Stromal cell of bone marrow (primary cell): ENCODE data around the gene C5.
A peak's percentile ranks its signal among the peaks of the same experiment; 100 is the strongest.
"Not testable (repeated sequence)": the region's sequence is repeated elsewhere in the genome, so short reads cannot be mapped to it uniquely, and the experiment has no call there.

Source experiments
- DNase-seq: peaks from one replicate; pipeline ENCODE4 v3.0.0-alpha.2; 2012; ENCODE audit warnings: low read depth

C5 gene

DNA sequence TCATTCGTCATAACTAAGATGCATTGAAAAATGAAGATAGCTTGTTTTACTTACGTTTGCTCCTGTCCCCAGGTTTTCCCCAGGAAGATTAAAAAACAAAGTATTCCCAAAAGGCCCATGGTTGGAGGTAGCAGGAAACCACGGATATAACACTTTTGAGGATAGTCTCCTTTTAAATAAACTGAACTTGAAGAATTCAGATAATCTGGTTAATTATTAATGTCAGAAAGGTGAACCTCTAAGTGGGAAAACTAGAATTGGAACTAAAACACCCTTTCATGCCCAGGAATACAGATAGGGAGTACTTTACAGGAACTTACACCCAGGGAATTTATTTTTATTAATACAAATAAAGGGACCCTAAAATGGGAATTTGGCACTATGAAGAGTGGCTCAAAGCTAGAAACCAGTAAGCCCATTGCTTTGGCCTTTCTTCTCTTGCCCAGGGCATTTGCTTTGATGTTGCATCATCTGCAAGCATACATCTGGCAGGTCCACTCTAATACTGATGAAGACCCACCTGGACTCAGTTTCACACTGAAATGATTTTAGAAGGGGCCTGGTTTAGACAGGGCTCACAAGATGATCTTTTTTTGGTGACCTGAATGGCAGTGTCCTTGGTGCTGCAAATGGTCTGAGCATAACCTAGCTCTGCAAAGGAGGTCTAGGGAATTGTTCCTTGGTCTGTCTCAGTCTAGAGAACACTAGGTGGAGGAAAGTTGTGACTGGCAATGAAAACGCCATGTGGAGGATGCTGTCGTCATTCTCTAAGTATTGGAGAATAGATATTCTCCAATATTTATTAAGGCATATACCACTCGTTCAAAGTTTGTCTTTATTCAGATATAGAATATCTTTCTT, at the start of gene C5:
Gene C5 (minus strand): TSS at position 148 of the 861 bp plus-strand sequence. CDS start 29 bp downstream, at position 119.
- no peak for DNase-seq

GRCh38 chr9:121098567-121099198, 48.6 kb upstream of the C5 start:
- no peak for DNase-seq

- no peak for DNase-seq
Observed at GRCh38 chr9:121095057-121095456, 45.0 kb upstream of the C5 start.

DNA sequence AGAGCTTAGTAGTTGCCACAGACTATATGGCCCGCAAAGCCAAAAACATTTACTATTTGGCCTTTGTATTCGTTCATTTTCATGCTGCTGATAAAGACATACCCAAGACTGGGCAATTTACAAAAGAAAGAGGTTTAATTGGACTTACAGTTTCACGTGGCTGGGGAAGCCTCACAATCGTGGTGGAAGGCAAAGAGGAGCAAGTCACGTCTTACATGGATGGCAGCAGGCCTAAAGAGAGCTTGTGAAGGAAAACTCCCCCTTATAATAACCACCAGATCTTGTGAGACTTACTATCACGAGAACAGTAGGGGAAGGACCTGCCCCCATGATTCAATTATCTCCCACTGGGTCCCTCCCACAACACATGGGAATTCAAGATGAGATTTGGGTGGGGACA, 40.7 kb upstream of the C5 start:
- DNase-seq: not testable (repeated sequence)

- DNase-seq: no peak
Observed at GRCh38 chr9:121088576-121088975, 38.5 kb upstream of the C5 start.

DNA sequence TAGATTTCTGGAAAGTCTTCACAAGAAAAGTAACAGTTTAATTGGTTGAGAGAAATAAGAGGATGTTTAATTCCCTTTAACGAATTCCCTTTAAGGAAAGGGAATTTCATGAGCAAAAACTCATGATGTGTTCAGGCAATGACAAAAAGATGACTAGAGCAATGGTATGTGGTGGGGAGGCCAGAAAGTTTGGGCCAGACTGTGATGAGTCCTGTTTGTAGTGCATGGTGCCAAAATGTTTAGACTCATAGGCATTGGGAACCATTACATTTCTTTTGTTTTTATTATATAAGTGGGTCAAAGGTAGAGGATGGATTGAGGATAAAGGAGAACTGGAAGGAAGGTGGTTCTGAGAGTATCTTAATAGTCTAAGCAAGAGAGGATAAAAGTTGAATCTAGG, 35.6 kb upstream of the C5 start:
- DNase-seq: peak; percentile 45

GRCh38 chr9:121082075-121082474, 32.0 kb upstream of the C5 start:
- no peak for DNase-seq

DNA sequence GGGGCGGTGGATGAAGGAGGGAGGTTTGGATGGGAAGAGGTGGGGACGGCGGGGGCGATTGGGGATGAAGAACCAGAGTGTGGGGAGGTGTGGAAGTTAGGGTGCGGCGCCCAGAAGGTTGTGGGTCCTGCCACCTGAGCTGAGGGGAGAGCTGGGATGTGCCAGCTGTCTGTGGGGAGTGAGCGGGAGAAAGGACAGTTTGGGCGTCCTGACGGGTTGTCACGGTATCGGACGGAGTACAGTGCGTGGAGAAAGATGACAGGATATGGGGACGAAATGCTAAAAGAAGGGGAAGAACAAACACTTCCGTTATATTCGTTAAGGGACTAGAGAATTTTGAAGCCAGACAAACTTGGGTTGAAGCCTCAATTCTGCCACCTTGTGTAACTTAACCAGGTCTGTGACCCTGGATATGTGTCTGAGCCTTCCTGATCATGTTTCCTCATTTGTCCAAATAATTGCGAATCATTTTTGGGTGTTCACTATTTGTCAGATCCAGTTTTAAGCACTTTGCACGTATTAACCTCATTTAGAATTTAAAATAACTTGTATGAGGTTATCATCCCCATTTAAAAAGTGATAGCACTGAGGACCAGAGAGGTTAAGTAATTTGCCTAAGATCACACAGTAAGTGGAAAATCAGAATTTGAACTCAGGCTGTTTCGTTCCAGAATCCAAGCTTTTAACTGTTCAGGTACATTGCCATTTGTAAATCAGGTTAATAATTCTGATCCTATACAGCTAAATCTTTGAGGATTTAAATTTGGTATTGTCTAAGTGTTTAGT, 25.4 kb upstream of the C5 start:
- DNase-seq: no peak

GRCh38 chr9:121074370-121075250, 24.5 kb upstream of the C5 start, which contains the start of gene CNTRL:
Gene CNTRL, plus strand, starts transcription at chr9:121074955. Its CDS starts 13,372 bp downstream, at chr9:121088327.
- peak; percentile 79 for DNase-seq

DNA sequence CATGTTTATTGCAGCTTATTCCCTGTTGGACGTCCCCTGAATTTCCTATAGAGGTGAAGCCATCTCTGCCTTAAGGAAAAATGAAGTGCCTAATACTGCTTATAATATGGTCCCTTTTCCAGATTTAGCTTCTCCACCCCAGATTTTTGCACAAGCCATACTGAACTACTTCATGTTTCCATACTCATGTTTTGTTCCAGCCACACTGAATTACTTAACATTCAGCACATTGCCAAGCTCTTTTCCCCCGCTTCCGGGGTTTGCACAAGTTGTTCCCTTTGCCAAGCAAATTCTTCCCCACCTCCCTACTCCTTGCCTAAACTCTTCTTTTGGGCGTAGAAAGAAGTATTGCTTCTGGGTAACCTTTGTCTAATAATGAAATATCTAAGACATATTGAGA, 23.0 kb upstream of the C5 start:
- peak; percentile 70 for DNase-seq

GRCh38 chr9:121071756-121072421, 21.8 kb upstream of the C5 start:
- DNase-seq: no peak

GRCh38 chr9:121071370-121071755, 21.3 kb upstream of the C5 start:
- DNase-seq: no peak

DNA sequence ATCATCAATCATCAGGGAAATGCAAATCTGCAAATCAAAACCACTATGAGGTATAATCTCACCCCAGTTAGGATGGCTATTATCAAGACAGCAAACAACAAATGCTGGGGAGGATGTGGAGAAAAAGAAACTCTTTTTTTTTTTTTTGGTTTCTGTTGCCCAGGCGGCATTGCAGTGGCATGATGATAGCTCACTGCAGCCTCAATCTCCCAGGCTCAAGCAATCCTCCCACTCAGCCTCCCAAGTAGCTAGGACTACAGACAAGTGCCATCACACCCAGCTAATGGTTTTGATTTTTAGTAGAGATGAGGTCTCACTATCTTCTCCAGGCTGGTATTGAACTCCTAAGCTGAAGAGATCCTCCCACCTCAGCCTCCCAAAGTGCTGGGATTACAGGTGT, 19.3 kb upstream of the C5 start:
- no peak for DNase-seq

- no peak for DNase-seq
Observed at GRCh38 chr9:121067640-121068039, 17.6 kb upstream of the C5 start.

DNA sequence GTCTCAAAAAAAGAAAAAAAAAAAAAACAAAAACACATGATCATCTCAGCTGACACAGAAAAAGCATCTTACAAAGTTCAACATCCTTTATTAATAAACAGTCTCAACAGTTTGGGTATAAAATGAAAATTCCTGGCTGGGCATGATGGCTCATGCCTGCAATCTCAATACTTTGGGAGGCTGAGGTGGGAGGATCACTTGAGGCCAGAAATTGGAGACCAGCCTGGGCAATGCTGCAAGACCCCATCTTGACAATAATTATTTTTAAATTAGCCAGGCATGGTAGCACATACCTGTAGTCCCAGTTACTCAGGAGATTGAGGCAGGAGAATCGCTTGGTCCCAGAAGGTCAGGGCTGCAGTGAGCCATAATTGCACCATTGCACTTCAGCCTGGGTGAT, 16.8 kb upstream of the C5 start:
- no peak for DNase-seq

DNA sequence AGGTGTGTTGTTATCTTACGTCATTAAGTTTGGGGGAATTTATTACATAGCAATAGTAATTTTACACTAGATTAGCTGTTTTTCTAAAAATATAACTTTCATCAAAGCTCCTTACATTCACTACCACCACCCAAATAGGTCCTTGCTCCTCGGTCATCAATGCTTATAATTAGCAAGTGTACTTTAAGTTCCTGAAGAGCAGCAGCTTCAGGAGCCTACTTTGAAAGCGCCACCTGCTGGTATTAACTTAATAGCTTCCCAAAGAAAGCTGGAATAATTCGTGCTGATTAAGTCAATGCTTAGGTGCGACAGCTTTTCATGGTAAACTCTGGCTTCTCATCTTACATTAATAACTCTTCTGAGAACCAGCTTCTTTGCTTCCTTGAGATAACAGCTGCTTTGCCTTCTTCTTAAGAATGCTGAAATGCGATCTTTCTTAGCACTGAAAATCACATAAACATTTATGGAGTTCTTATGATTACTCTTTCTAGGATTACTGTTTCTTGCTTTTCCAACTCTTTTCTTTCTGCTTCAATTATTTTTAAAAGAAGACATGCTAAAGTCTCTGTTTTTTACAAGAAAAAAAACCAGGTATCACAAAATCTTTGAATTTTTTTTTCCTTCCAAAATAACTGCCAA, 10.0 kb upstream of the C5 start:
- DNase-seq: peak; percentile 40

DNA sequence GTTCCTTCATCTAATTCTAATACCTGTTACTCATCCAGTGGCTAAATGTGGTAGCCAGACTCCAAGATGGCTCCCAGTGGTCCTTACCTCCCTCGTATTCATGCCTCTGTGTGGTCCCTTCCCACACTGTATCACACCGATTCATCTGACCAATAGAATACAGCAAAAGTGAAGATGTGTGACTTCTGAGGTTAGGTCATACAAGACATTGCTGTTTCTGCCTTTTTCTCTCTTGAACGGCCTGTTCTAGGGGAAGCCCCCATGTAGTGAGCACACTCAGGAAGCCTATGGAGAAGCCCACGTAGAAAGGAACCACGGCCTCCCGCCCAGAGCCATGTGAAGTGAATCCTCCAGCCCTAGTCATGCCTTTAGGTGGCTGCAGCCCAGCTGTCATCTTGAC, 9.4 kb upstream of the C5 start:
- no peak for DNase-seq

- no peak for DNase-seq
Observed at GRCh38 chr9:121057821-121058220, 7.7 kb upstream of the C5 start.

- DNase-seq: no peak
Observed at GRCh38 chr9:121055642-121056143, 5.6 kb upstream of the C5 start.

GRCh38 chr9:121053544-121053943, 3.5 kb upstream of the C5 start:
- no peak for DNase-seq
